ENCODE data around the gene EAPP.

Gene EAPP

DNA sequence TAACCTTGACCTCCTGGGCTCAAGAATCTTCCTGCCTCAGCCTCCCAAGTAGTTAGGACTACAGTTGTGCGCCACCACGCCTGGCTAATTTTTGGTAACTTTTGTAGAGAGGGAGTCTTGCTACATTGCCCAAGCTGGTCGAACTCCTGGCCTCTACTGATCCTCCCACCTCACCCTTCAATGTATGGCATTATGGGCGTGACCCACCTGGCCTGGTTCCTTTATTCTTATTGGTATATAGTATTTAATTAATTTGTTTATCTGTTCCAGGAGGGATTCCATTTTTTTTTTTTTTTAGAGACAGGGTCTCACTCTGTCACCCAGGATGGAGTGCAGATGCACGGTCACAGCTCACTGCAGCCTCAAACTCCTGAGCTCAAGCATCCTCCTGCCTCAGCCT, 40.9 kb upstream of the EAPP start:
- Histone ChIP-seq H3K36me3 (ENCODE audit: control insufficient read depth, low read length) (peaks cover 41% of the 10 kb centered on the region), H4K20me1 (ENCODE audit: control insufficient read depth, insufficient read depth, low read depth, low read length) (no peaks in the 10 kb centered on the region), H3K9me3 (ENCODE audit: control insufficient read depth, insufficient read depth, low read length) (no peaks in the 10 kb centered on the region), H3K4me2 (ENCODE audit: low read length) (no peak overlapping the region), H3K9me2 (replicated peaks; ENCODE audit: control insufficient read depth, low read length) (no peaks in the 10 kb centered on the region), H3F3A (ENCODE audit: control insufficient read depth, insufficient read depth) (no peaks in the 10 kb centered on the region), H3K27ac (ENCODE audit: low read depth, low read length) (no peak overlapping the region), H3K4me3 (ENCODE audit: low read length) (no peak overlapping the region), H3K27me3 (ENCODE audit: control insufficient read depth, low read length) (no peaks in the 10 kb centered on the region), H3K4me1 (ENCODE audit: control insufficient read depth, low read length) (no peaks in the 10 kb centered on the region), H3K79me2 (ENCODE audit: control insufficient read depth, low read length) (no peaks in the 10 kb centered on the region)
- TF ChIP-seq EZH2phosphoT487 (IDR thresholded peaks at IDR 0.05; ENCODE audit: borderline replicate concordance, low read length) (no peak), CTCF (IDR thresholded peaks at IDR 0.05; ENCODE audit: low read depth, low read length, poor library complexity, severe bottlenecking) (no peak)

- no peak overlapping the region for H3K4me2 ChIP-seq (ENCODE audit: low read length)
- H3F3A ChIP-seq (ENCODE audit: control insufficient read depth, insufficient read depth), result no peaks in the 10 kb centered on the region; the same call in 1 of the 2 replicates
- no peaks in the 10 kb centered on the region for H4K20me1 ChIP-seq (ENCODE audit: control insufficient read depth, insufficient read depth, low read depth, low read length)
- H3K9me3 ChIP-seq (ENCODE audit: control insufficient read depth, insufficient read depth, low read length), result no peaks in the 10 kb centered on the region
- H3K4me3 ChIP-seq (ENCODE audit: low read length), result no peak overlapping the region
- TF ChIP-seq CTCF (IDR thresholded peaks at IDR 0.05; ENCODE audit: low read depth, low read length, poor library complexity, severe bottlenecking) (no peak), EZH2phosphoT487 (IDR thresholded peaks at IDR 0.05; ENCODE audit: borderline replicate concordance, low read length) (no peak)
- no peaks in the 10 kb centered on the region for H3K9me2 ChIP-seq (replicated peaks; ENCODE audit: control insufficient read depth, low read length)
- H3K4me1 ChIP-seq (ENCODE audit: control insufficient read depth, low read length), result no peaks in the 10 kb centered on the region
- no peak overlapping the region for H3K27ac ChIP-seq (ENCODE audit: low read depth, low read length)
- peaks cover 38% of the 10 kb centered on the region for H3K36me3 ChIP-seq (ENCODE audit: control insufficient read depth, low read length)
- no peaks in the 10 kb centered on the region for H3K79me2 ChIP-seq (ENCODE audit: control insufficient read depth, low read length)
- H3K27me3 ChIP-seq (ENCODE audit: control insufficient read depth, low read length), result no peaks in the 10 kb centered on the region
Measured at GRCh38 chr14:34571771-34572170, 32.3 kb upstream of the EAPP start.

- H3K27me3 ChIP-seq (ENCODE audit: control insufficient read depth, low read length), result no peaks in the 10 kb centered on the region
- no peak overlapping the region for H3K4me3 ChIP-seq (ENCODE audit: low read length)
- H3F3A ChIP-seq (ENCODE audit: control insufficient read depth, insufficient read depth), result no peaks in the 10 kb centered on the region; the same call in 1 of the 2 replicates
- no peak for TF ChIP-seq EZH2phosphoT487 (IDR thresholded peaks at IDR 0.05; ENCODE audit: borderline replicate concordance, low read length)
- no peak for TF ChIP-seq CTCF (IDR thresholded peaks at IDR 0.05; ENCODE audit: low read depth, low read length, poor library complexity, severe bottlenecking)
- no peaks in the 10 kb centered on the region for H3K9me3 ChIP-seq (ENCODE audit: control insufficient read depth, insufficient read depth, low read length)
- H3K9me2 ChIP-seq (replicated peaks; ENCODE audit: control insufficient read depth, low read length), result no peaks in the 10 kb centered on the region
- H3K36me3 ChIP-seq (ENCODE audit: control insufficient read depth, low read length), result peaks cover 40% of the 10 kb centered on the region
- no peaks in the 10 kb centered on the region for H3K4me1 ChIP-seq (ENCODE audit: control insufficient read depth, low read length)
- H3K27ac ChIP-seq (ENCODE audit: low read depth, low read length), result no peak overlapping the region
- no peaks in the 10 kb centered on the region for H3K79me2 ChIP-seq (ENCODE audit: control insufficient read depth, low read length)
- H4K20me1 ChIP-seq (ENCODE audit: control insufficient read depth, insufficient read depth, low read depth, low read length), result no peaks in the 10 kb centered on the region
- H3K4me2 ChIP-seq (ENCODE audit: low read length), result no peak overlapping the region
Measured at GRCh38 chr14:34569750-34570149, 30.2 kb upstream of the EAPP start.

Measured in DOHH2 (cell line).